Measurements from ENCODE around the gene PDGFD.

The PDGFD gene

GRCh38 chr11:103994094-103994493 lies 169.9 kb downstream of the PDGFD start:
- DNase-seq, result no peak

GRCh38 chr11:103993507-103993906 lies 170.4 kb downstream of the PDGFD start:
- DNase-seq, result no peak

- no peak for DNase-seq
Observed at GRCh38 chr11:103988595-103988969, 175.4 kb downstream of the PDGFD start.

GRCh38 chr11:103987629-103988594 lies 176.0 kb downstream of the PDGFD start:
- no peak for DNase-seq

- DNase-seq, result no peak
Observed at GRCh38 chr11:103985041-103985440, 178.9 kb downstream of the PDGFD start.

GRCh38 chr11:103980108-103980507 lies 183.8 kb downstream of the PDGFD start:
- no peak for DNase-seq

GRCh38 chr11:103978616-103979595 lies 185.0 kb downstream of the PDGFD start:
- no peak for DNase-seq

- no peak for DNase-seq
Observed at GRCh38 chr11:103972013-103972412, 191.9 kb downstream of the PDGFD start.

GRCh38 chr11:103970701-103971249 lies 193.2 kb downstream of the PDGFD start:
- no peak for DNase-seq

- no peak for DNase-seq
Observed at GRCh38 chr11:103968685-103969084, 195.3 kb downstream of the PDGFD start.

GRCh38 chr11:103967985-103968384 lies 196.0 kb downstream of the PDGFD start:
- no peak for DNase-seq

- DNase-seq, result no peak
Observed at GRCh38 chr11:103964390-103964789, 199.6 kb downstream of the PDGFD start.

- DNase-seq, result no peak
Observed at GRCh38 chr11:103963648-103964047, 200.3 kb downstream of the PDGFD start.

- DNase-seq, result no peak
Observed at GRCh38 chr11:103961010-103961409, 202.9 kb downstream of the PDGFD start.

GRCh38 chr11:103960108-103960507 lies 203.8 kb downstream of the PDGFD start:
- DNase-seq, result no peak

- DNase-seq, result no peak
Observed at GRCh38 chr11:103959279-103959942, 204.5 kb downstream of the PDGFD start.

- DNase-seq, result no peak
Observed at GRCh38 chr11:103958475-103959215, 205.3 kb downstream of the PDGFD start.

GRCh38 chr11:103953797-103954486 lies 210.0 kb downstream of the PDGFD start:
- no peak for DNase-seq

GRCh38 chr11:103949781-103950180 lies 214.2 kb downstream of the PDGFD start:
- DNase-seq, result no peak

- DNase-seq, result no peak
Observed at GRCh38 chr11:103948187-103948763, 215.7 kb downstream of the PDGFD start.

GRCh38 chr11:103947546-103947919 lies 216.4 kb downstream of the PDGFD start:
- no peak for DNase-seq

Measured in stimulated activated CD4-positive, alpha-beta T cell treated with anti-CD3 and anti-CD28 coated beads, Interleukin-1b, Interleukin-23, amount 100 ng/mL, for 48 hours (primary cell).